OCI-LY3 (cell line): ENCODE results near the gene MOGAT3.

Source experiments
- CTCF ChIP-seq: fragments of 200-600, 300-600 bp; sonication (generic); IDR thresholded peaks from 2 replicates; pipeline ENCODE4 v1.5.1; 2014; ENCODE audit warnings: antibody characterized with exemption, low read length, low read depth
- EZH2phosphoT487 ChIP-seq: fragments of 200-600 bp; shearing (Covaris generic); IDR thresholded peaks from 2 replicates; pipeline ENCODE4 v1.6.1; 2018; ENCODE audit warnings: antibody characterized with exemption, mixed run types, low read depth

GRCh38 chr7:101179713-101180112, 21.1 kb downstream of the MOGAT3 start:
- no peak for TF ChIP-seq CTCF
- TF ChIP-seq EZH2phosphoT487, result no peak
